H1 (cell line): ENCODE data around the gene VPS37C. TPM values are rescaled to one million over a fixed set of nuclear protein-coding genes. Genes with fewer than 3 reads are reported as not detected.

ENCODE experiments used
- GABPA ChIP-seq: IDR thresholded peaks from 2 replicates; pipeline ENCODE4 v1.6.1; 2011; ENCODE audit warnings: mild to moderate bottlenecking, low read length, moderate library complexity, borderline replicate concordance; ENCODE audit not compliant: insufficient read depth
- SIN3A ChIP-seq, 2 experiments: IDR thresholded peaks in 1 of 2; conservative IDR thresholded peaks in 1 of 2; 2 replicates each; pipeline ENCODE4 v1.6.1; 2011 to 2012; ENCODE audit warnings: low read length in 2 of 2, improper control_type of control experiment in 1 of 2, low read depth in 1 of 2, mild to moderate bottlenecking in 1 of 2
- SP4 ChIP-seq: IDR thresholded peaks from 2 replicates; pipeline ENCODE4 v1.6.1; 2012; ENCODE audit warnings: low read length, inconsistent platforms
- TEAD4 ChIP-seq: IDR thresholded peaks from 2 replicates; pipeline ENCODE4 v1.6.1; 2012; ENCODE audit warnings: low read depth, low read length, inconsistent platforms, mixed read lengths
- polyA plus RNA-seq, 7 experiments: library from polyadenylated mRNA; depleted of rRNA in 3 of 7; stranded (reverse) in 5 of 7; unstranded in 2 of 7; fragments of >200 nt in 5 of 7; fragments of 200-250 nt in 2 of 7; gene quantifications; 1 replicate in 5 of 7; 2 replicates in 1 of 7; 4 replicates in 1 of 7; pipeline versions ENCODE4 v1.2.1 to v1.2.3, GENCODE V29; 2011 to 2013; ENCODE audit warnings: missing spikeins in 2 of 7, mixed read lengths in 2 of 7
- total RNA-seq: library from RNA; stranded (reverse); fragmentation: NEBNext Ultra II Directional; extraction: Animal tissue kit (Norgen Biotek cat#: 25700); gene quantifications from 2 replicates; pipeline ENCODE4 v1.2.1, GENCODE V29; 2021
- TF ChIP-seq, protein P1 (sequence below): fragments of 300-600 bp; sonication (generic); IDR thresholded peaks from 2 replicates; pipeline ENCODE4 v1.7.1; 2012; ENCODE audit warnings: low read length, moderate library complexity, mild to moderate bottlenecking, inconsistent platforms; ENCODE audit not compliant: insufficient replicate concordance

VPS37C gene
- total and polyA plus RNA-seq, 2 of the 8 experiments (the other 6 are each of a cell fraction or from before 2014, with no cell fraction given) = 12.9 to 21.0 TPM

- TF ChIP-seq, protein P1, sequence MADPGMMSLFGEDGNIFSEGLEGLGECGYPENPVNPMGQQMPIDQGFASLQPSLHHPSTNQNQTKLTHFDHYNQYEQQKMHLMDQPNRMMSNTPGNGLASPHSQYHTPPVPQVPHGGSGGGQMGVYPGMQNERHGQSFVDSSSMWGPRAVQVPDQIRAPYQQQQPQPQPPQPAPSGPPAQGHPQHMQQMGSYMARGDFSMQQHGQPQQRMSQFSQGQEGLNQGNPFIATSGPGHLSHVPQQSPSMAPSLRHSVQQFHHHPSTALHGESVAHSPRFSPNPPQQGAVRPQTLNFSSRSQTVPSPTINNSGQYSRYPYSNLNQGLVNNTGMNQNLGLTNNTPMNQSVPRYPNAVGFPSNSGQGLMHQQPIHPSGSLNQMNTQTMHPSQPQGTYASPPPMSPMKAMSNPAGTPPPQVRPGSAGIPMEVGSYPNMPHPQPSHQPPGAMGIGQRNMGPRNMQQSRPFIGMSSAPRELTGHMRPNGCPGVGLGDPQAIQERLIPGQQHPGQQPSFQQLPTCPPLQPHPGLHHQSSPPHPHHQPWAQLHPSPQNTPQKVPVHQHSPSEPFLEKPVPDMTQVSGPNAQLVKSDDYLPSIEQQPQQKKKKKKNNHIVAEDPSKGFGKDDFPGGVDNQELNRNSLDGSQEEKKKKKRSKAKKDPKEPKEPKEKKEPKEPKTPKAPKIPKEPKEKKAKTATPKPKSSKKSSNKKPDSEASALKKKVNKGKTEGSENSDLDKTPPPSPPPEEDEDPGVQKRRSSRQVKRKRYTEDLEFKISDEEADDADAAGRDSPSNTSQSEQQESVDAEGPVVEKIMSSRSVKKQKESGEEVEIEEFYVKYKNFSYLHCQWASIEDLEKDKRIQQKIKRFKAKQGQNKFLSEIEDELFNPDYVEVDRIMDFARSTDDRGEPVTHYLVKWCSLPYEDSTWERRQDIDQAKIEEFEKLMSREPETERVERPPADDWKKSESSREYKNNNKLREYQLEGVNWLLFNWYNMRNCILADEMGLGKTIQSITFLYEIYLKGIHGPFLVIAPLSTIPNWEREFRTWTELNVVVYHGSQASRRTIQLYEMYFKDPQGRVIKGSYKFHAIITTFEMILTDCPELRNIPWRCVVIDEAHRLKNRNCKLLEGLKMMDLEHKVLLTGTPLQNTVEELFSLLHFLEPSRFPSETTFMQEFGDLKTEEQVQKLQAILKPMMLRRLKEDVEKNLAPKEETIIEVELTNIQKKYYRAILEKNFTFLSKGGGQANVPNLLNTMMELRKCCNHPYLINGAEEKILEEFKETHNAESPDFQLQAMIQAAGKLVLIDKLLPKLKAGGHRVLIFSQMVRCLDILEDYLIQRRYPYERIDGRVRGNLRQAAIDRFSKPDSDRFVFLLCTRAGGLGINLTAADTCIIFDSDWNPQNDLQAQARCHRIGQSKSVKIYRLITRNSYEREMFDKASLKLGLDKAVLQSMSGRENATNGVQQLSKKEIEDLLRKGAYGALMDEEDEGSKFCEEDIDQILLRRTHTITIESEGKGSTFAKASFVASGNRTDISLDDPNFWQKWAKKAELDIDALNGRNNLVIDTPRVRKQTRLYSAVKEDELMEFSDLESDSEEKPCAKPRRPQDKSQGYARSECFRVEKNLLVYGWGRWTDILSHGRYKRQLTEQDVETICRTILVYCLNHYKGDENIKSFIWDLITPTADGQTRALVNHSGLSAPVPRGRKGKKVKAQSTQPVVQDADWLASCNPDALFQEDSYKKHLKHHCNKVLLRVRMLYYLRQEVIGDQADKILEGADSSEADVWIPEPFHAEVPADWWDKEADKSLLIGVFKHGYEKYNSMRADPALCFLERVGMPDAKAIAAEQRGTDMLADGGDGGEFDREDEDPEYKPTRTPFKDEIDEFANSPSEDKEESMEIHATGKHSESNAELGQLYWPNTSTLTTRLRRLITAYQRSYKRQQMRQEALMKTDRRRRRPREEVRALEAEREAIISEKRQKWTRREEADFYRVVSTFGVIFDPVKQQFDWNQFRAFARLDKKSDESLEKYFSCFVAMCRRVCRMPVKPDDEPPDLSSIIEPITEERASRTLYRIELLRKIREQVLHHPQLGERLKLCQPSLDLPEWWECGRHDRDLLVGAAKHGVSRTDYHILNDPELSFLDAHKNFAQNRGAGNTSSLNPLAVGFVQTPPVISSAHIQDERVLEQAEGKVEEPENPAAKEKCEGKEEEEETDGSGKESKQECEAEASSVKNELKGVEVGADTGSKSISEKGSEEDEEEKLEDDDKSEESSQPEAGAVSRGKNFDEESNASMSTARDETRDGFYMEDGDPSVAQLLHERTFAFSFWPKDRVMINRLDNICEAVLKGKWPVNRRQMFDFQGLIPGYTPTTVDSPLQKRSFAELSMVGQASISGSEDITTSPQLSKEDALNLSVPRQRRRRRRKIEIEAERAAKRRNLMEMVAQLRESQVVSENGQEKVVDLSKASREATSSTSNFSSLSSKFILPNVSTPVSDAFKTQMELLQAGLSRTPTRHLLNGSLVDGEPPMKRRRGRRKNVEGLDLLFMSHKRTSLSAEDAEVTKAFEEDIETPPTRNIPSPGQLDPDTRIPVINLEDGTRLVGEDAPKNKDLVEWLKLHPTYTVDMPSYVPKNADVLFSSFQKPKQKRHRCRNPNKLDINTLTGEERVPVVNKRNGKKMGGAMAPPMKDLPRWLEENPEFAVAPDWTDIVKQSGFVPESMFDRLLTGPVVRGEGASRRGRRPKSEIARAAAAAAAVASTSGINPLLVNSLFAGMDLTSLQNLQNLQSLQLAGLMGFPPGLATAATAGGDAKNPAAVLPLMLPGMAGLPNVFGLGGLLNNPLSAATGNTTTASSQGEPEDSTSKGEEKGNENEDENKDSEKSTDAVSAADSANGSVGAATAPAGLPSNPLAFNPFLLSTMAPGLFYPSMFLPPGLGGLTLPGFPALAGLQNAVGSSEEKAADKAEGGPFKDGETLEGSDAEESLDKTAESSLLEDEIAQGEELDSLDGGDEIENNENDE = no peak
- TF ChIP-seq GABPA (no peak), SIN3A (conservative IDR thresholded peaks at IDR 0.05 in 1 of 2, IDR thresholded peaks at IDR 0.05 in 1 of 2; ENCODE audit: low read depth in 1 of 2, low read length in 2 of 2) (peak in 1 of 2 experiments; percentile 76; a peak in 1 of 4 replicates), SP4 (0 out of 2 replicates have a peak, but pooled peaks have one; percentile 30), TEAD4 (peak; percentile 91)
- TF ChIP-seq, all 59 proteins: peak for 14
These were observed 31.3 kb downstream of the VPS37C start (continued) for GRCh38 chr11:61129639-61130523.
